ENCODE measurements around the gene ZC2HC1C.

ZC2HC1C gene, protein sequence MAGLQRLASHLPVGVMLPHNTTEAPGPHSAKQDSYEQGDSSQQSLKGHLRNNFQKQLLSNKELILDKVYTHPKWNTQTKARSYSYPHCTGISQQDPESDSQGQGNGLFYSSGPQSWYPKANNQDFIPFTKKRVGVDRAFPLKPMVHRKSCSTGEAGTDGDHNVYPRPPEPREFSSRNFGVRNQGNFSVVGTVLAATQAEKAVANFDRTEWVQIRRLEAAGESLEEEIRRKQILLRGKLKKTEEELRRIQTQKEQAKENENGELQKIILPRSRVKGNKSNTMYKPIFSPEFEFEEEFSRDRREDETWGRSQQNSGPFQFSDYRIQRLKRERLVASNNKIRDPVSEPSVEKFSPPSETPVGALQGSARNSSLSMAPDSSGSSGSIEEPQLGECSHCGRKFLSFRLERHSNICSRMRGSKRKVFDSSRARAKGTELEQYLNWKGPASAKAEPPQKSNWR

GRCh38 chr14:75069121-75069810, at the start of gene ZC2HC1C:
Gene ZC2HC1C (plus strand): TSS chr14:75069641. CDS start chr14:75070574, 933 bp downstream.
- peak within 1 kb of the TSS; percentile 68 to 95 (median 84) for H3K27ac ChIP-seq
- peak within 1 kb of the TSS; percentile 43 to 55 (median 45) for H3K4me3 ChIP-seq

- Histone ChIP-seq H3K4me3 (no peak overlapping the region), H3K27ac (peak overlapping the region in 1 of 21 experiments; percentile 30)
These were observed 46.8 kb upstream of the ZC2HC1C start for GRCh38 chr14:75022655-75023054.

DNA sequence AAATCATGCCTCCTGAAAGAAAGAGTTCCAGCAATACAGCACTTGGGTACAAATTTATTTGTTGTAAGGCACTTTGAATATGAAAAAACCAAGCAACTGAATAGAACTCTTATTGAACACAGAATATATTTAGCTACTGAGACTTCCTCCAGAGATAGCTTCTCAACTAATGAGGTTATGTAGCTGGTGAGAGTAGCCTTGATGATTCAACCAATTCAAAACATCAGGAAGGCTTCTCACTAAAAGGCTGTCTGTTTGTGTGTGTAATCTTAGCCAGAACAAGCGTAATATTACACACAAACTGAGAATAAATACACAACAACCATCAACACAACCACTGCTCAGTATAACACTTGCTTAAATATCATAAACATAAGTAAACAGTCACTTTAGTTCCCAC, 46.3 kb upstream of the ZC2HC1C start:
- Histone ChIP-seq H3K27ac (peak overlapping the region in 1 of 21 experiments; percentile 30), H3K4me3 (no peak overlapping the region)

DNA sequence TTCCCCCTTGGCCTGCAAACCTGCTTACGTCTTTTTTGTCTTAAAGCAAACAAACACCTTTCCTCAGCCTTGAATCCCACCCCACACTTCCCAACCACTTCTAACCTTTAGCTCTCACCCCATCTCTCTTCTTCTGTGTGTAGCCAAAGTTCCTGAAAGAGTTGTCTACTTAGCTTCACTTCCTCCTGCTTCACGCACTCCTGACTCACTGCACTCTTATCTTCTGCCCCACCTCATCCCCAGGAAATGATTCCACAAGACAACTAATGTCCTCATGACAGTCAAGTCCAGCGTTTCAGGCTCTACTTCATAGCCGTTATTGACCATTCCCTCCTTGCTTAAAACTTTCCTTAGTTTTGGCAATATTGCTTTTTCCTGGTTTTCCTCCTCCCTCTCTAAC, 44.4 kb upstream of the ZC2HC1C start:
- Histone ChIP-seq H3K27ac (peak overlapping the region in 1 of 21 experiments; percentile 34), H3K4me3 (no peak overlapping the region)

DNA sequence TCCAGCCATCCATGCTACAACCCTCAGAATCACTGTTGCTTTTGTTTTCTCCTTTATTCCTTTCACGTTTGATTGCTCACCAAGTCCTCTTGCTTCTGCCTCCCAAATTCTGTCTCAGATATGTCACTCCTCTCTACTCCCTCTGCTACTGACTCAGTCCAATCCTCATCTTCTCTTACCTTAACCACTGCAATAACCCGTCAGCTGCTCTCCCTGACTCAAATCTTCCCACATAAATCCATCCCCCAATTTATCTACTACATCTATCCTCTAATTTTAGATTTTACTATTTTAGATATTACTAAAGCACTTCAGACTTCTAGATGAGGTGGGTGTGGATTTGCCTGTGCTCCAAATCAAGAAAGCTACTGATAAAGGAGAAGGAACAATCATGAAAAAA, 43.6 kb upstream of the ZC2HC1C start:
- H3K27ac ChIP-seq, result no peak overlapping the region
- H3K4me3 ChIP-seq, result no peak overlapping the region

DNA sequence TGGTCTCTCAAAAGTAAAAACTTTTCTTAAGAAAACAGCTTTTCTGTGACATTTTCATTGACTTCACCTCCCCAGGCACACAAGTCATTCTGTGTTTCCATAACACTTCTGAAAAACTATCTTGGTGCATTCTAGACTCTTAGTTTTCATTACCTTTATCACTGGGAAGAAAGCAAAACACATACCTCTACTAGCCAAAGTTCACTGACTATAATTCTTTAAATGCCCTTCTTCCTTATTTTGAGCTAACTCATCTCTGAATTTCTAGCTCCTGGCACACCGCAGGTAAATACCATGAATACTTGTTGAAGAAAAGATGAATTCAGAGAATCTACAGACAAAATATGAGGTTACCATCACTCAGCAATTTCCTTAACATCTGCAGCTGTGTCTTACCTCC, 39.3 kb upstream of the ZC2HC1C start:
- Histone ChIP-seq H3K4me3 (no peak overlapping the region), H3K27ac (peak overlapping the region in 2 of 21 experiments; percentile 26 to 61)

DNA sequence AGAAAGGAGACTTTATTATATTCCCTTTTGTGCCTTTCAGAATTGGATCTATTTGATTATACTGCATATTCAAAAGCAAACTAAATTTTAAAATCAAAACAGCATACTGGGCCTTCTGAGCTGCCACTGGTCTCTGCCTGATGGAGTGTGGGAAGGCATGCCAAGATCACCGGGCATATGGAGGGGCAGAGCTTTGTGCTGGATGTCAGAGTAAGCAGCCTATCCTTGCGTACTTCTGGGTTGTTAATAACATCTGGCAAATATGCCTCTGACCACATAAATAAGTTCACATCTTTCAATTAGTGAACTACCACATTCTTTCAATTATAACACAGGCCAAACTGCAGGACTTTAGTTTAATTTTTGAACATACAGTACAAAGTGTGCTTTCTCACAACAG, 36.5 kb upstream of the ZC2HC1C start:
- Histone ChIP-seq H3K27ac (no peak overlapping the region), H3K4me3 (no peak overlapping the region)

GRCh38 chr14:75040507-75040906, 28.9 kb upstream of the ZC2HC1C start:
- H3K27ac ChIP-seq, result no peak overlapping the region
- H3K4me3 ChIP-seq, result no peak overlapping the region

DNA sequence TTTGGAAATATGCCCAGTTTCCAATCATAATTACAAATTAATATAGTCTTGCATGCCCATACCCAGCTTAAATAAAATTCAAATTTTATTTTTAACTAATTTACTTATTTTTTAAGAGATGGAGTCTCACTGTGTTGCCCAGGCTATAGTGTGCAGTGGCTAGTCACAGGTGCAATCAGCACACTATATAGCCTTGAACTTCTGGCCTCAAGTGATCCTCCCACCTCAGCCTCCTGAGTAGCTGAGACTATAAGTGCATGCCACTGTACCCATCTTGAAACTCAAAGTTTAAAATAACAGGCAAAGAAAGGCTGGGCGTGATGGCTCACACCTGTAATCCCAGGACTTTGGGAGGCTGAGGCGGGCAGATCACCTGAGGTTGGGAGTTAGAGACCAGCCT, 28.5 kb upstream of the ZC2HC1C start:
- H3K4me3 ChIP-seq, result no peak overlapping the region
- H3K27ac ChIP-seq, result peak overlapping the region in 3 of 21 experiments; percentile 18 to 45 (median 21)

- no peak overlapping the region for H3K4me3 ChIP-seq
- H3K27ac ChIP-seq, result peak overlapping the region in 5 of 21 experiments; percentile 18 to 45 (median 38)
These were observed 27.8 kb upstream of the ZC2HC1C start for GRCh38 chr14:75041613-75042012.

- H3K4me3 ChIP-seq, result no peak overlapping the region
- peak overlapping the region in 4 of 21 experiments; percentile 18 to 45 (median 40) for H3K27ac ChIP-seq
These were observed 27.4 kb upstream of the ZC2HC1C start for GRCh38 chr14:75042035-75042434.

- H3K27ac ChIP-seq, result no peak overlapping the region
- H3K4me3 ChIP-seq, result no peak overlapping the region
These were observed 25.1 kb upstream of the ZC2HC1C start for GRCh38 chr14:75044322-75044721.

DNA sequence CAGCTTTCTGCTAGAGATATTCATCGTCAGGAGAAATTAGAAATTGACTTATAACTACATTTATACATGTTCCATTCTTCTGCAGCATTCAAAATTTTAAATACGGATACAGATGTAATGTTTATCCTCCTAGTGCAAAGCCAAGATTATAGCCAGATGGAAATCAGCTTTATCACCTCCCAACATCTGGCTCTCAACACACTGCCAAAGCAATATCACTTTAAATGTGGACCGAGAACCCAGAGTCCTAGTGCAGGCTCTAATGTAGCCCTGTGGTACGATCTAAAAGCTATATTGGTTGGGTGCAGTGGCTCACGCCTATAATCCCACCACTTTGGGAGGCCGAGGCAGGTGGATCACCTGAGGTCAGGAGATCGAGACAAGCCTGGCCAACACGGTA, 24.7 kb upstream of the ZC2HC1C start:
- no peak overlapping the region for H3K27ac ChIP-seq
- no peak overlapping the region for H3K4me3 ChIP-seq

DNA sequence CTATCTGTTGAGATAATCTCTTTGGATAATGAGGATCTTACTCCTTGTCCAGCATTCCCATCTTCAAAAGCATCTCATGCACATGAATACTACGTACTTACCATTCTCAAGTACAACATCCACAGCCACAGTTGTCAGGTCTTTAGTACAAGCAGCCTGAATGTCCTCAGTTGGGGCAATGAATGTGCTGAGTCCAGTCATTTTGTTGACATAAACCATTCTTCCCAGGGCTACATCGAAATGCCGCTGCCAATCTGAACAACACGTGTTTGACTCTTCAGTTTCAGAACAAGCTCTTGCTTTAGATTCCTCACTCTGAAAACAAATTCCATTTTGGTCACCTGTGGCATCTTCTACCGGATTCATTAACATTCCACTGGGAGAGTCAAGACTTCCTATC, 23.2 kb upstream of the ZC2HC1C start:
- Histone ChIP-seq H3K4me3 (no peak overlapping the region), H3K27ac (no peak overlapping the region)

- H3K27ac ChIP-seq, result no peak overlapping the region
- no peak overlapping the region for H3K4me3 ChIP-seq
These were observed 22.5 kb upstream of the ZC2HC1C start for GRCh38 chr14:75046899-75047298.

DNA sequence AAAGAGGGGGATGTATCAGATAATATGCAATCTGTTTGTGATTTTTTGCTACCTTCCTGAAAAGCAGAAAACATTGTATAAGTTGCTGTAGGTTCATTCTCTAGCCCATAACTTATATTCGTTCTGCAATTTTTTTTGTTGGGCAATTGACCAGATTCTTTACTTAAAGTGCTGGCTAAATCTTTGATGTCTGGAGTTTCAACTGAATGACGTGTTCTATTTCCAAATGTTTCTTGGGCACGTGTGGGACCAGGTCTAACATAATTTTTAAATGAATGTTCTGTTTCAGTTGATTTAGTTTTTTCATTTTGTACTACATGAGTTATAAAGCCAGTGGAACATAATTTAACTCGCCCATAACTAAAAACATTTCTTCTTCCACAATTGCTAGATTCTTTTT, 21.9 kb upstream of the ZC2HC1C start:
- Histone ChIP-seq H3K27ac (no peak overlapping the region), H3K4me3 (no peak overlapping the region)

GRCh38 chr14:75048101-75048500, 21.3 kb upstream of the ZC2HC1C start:
- Histone ChIP-seq H3K4me3 (no peak overlapping the region), H3K27ac (peak overlapping the region in 3 of 21 experiments; percentile 2 to 44 (median 36))

DNA sequence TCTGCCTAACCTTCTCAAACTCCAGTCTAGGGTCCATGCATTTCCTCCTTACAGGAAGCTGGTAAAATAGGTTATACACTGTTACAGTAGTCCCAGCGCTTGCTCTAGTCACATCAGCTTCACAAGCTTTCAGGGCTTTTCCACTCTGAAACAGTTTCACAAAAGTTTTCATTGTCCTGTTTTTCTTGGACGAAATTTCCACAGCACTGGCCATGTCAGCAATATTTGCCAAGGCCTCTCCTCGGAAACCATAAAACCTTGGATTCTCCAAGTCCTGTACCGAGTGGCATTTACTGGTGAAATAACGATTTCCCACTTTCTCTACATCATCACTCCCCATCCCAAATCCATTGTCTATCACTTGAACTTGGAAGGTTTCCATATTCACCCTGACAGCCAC, 20.3 kb upstream of the ZC2HC1C start:
- H3K4me3 ChIP-seq, result no peak overlapping the region
- H3K27ac ChIP-seq, result peak overlapping the region in 15 of 21 experiments; percentile 2 to 75 (median 47)

DNA sequence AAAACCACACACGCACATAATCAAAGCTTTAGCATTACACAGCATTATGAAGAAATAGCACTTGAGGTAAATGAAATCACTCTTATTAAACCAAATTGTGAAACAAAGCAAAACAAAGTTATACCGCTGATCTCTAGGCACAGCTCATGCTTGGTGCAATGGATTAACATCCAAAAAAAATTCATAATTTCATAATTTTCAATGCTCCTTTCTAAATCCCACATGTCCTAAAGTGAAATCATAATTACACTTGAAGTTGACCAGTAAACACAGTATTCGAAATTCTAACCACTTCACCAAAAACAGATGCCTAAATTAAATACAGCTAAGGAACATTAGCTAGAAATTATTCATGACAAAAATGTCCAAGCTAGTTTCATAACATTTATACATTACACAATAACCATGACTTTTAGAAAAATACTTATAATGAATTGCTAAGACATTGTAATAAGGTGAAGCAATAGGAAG, 19.7 kb upstream of the ZC2HC1C start:
- Histone ChIP-seq H3K27ac (peak overlapping the region in 13 of 21 experiments; percentile 42 to 96 (median 89)), H3K4me3 (no peak overlapping the region)

DNA sequence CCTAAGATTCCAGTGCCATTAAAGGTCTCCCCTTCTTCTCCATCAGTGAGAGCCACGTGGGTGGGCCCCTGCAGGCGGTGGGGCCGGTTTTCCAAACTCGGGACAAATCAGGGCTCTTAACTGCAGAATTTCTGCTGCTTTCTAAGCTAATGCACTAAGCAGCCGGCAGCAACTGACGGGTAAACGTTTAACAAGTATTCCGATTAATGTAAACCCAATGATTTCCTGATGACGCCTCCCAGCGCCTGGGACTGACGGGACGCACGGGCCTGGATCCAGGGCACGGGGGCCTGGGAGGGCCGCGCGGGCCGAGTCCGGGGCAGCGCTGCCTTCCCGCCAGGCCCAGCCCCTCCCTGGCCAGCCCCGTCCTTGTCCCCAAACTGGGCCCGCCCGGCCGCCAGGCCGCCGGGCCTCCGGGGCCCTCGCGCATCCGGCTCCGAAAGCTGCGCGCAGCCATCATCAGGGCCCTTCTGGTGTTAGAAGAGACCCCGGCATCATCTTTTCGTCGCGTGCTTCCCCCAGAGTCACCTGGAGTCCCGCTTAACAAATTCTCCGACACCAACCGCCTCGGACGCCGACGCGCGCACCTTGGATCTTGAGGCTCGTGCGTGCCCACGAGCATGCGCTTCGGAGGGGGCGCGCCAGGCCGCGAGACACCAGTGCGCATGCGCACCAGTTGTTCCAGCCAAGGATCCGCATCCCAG, 18.4 kb upstream of the ZC2HC1C start, which contains the start of gene MLH3:
Gene MLH3 (minus strand): TSS at position 616 of the 704 bp plus-strand sequence. CDS start 1,812 bp downstream, outside the sequence.
- peak within 1 kb of the TSS; percentile 45 to 78 (median 64) for H3K4me3 ChIP-seq
- peak within 1 kb of the TSS; percentile 45 to 96 (median 92) for H3K27ac ChIP-seq
